ENCODE measurements around the gene CCM2. TPM values are rescaled to one million over a fixed set of nuclear protein-coding genes. Genes with fewer than 3 reads are reported as not detected.

Gene CCM2
- total and polyA plus RNA-seq, 2 experiments from 2014 or later, result 24.9 to 40.1 TPM

DNA sequence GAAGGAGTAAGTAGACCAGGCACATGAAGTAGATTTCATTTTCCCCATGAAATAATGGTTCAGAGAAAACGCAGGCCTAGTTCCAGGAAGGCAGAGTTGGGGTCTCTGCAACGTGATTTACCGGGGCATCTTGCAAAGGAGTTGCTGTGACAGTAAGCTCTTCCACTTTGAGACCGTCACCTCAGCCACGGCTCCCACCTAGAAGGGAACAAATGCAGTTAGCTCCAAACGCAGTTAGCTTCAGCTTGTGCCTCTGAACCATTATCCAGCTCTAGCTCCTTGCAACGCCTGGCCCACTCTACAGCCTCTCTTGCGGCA, 14.1 kb upstream of the CCM2 start:
- Histone ChIP-seq H3K9me2 (ENCODE audit: insufficient read depth) (no peaks in the 10 kb centered on the region), H3K27ac (ENCODE audit: low read depth) (peak overlapping the region; percentile 95), H3K4me2 (peak overlapping the region; percentile 99), H3K4me1 (ENCODE audit: insufficient read depth) (peaks cover 14% of the 10 kb centered on the region), H4K20me1 (replicated peaks; ENCODE audit: insufficient read depth) (peaks cover 21% of the 10 kb centered on the region), H3K4me3 (peak overlapping the region; percentile 98), H3K36me3 (ENCODE audit: insufficient read depth) (peaks cover 38% of the 10 kb centered on the region), H3K79me2 (replicated peaks; ENCODE audit: insufficient read depth) (peaks cover 25% of the 10 kb centered on the region), H2AFZ (no peak overlapping the region), H3F3A (replicated peaks; ENCODE audit: low read depth) (peaks cover 52% of the 10 kb centered on the region), H3K27me3 (ENCODE audit: insufficient read depth) (no peaks in the 10 kb centered on the region)
- Mint-ChIP-seq H3K9me3 (no peaks in the 10 kb centered on the region), H3K36me3 (ENCODE audit: low read depth) (peaks cover 54% of the 10 kb centered on the region), H3K27ac (peak overlapping the region; percentile 100), H3K4me3 (peak overlapping the region; percentile 100), H3K4me1 (peaks cover 30% of the 10 kb centered on the region), H3K27me3 (ENCODE audit: insufficient read depth, low read depth, poor library complexity) (peaks cover 25% of the 10 kb centered on the region)
- no peak for ATAC-seq
- no peak for DNase-seq (ENCODE audit: low spot score)
- TF ChIP-seq ZNF114 (CRISPR knock-in tag; IDR thresholded peaks at IDR 0.05) (no peak), JUNB (IDR thresholded peaks at IDR 0.05; ENCODE audit: unreplicated experiment) (no peak), NANOG (IDR thresholded peaks at IDR 0.05; ENCODE audit: borderline replicate concordance) (no peak)

DNA sequence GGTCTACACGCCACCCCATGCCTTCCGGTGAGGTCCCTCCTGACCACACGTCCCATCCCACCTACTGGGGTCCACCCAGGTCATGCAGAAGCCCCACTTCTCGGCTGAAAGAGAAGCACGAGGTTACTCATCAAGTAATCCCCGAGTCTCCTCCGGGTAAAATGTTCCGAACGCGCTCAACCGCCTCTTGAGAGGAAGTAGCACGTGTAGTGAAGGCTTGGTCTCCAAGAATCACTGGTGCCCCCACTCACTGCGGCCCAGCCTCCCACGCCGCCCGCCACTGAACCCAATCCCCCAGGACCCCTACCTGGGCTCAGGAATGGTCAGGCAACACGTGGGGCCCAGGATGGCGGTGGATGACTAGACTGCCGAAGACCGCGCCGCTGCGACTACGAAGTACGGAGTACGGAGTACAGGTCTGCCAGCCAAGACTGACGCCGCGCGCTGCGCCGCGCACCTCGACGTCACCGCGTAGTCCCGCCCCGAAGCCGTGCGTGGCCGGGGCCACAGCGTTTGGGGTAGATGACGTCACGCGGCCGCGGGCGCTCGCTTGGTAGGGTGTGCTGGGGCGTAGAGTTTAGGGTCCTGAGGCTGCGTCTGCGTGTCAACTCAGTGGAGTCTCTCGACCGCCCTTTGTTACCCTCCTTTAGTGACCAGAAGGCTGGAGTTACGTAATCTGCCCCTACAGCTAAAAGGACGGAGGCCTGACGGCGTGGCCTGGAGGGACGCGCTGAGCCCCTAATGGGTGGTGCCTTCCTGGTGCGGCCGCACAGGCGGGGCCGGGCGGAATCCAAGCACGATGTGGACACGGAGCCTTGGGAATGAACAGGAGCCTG, 13.6 kb upstream of the CCM2 start:
- no peaks in the 10 kb centered on the region for H3K9me2 ChIP-seq (ENCODE audit: insufficient read depth)
- peaks cover 25% of the 10 kb centered on the region for H3K27me3 Mint-ChIP-seq (ENCODE audit: insufficient read depth, low read depth, poor library complexity)

More for the DNA sequence above, 13.6 kb upstream of the CCM2 start:
- H3K79me2 ChIP-seq (replicated peaks; ENCODE audit: insufficient read depth), result peaks cover 25% of the 10 kb centered on the region
- peaks cover 49% of the 10 kb centered on the region for H3K36me3 Mint-ChIP-seq (ENCODE audit: low read depth)
- peaks cover 30% of the 10 kb centered on the region for H3K4me1 Mint-ChIP-seq
- TF ChIP-seq CREB1 (CRISPR knock-in tag; IDR thresholded peaks at IDR 0.05; ENCODE audit: low read depth), result peak; percentile 99
- TF ChIP-seq, protein P1, sequence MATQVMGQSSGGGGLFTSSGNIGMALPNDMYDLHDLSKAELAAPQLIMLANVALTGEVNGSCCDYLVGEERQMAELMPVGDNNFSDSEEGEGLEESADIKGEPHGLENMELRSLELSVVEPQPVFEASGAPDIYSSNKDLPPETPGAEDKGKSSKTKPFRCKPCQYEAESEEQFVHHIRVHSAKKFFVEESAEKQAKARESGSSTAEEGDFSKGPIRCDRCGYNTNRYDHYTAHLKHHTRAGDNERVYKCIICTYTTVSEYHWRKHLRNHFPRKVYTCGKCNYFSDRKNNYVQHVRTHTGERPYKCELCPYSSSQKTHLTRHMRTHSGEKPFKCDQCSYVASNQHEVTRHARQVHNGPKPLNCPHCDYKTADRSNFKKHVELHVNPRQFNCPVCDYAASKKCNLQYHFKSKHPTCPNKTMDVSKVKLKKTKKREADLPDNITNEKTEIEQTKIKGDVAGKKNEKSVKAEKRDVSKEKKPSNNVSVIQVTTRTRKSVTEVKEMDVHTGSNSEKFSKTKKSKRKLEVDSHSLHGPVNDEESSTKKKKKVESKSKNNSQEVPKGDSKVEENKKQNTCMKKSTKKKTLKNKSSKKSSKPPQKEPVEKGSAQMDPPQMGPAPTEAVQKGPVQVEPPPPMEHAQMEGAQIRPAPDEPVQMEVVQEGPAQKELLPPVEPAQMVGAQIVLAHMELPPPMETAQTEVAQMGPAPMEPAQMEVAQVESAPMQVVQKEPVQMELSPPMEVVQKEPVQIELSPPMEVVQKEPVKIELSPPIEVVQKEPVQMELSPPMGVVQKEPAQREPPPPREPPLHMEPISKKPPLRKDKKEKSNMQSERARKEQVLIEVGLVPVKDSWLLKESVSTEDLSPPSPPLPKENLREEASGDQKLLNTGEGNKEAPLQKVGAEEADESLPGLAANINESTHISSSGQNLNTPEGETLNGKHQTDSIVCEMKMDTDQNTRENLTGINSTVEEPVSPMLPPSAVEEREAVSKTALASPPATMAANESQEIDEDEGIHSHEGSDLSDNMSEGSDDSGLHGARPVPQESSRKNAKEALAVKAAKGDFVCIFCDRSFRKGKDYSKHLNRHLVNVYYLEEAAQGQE (IDR thresholded peaks at IDR 0.05; ENCODE audit: unreplicated experiment), result peak; percentile 45
- peak; percentile 100 for TF ChIP-seq POLR2AphosphoS5 (IDR thresholded peaks at IDR 0.05; ENCODE audit: low read depth)
- TF ChIP-seq, protein P2, sequence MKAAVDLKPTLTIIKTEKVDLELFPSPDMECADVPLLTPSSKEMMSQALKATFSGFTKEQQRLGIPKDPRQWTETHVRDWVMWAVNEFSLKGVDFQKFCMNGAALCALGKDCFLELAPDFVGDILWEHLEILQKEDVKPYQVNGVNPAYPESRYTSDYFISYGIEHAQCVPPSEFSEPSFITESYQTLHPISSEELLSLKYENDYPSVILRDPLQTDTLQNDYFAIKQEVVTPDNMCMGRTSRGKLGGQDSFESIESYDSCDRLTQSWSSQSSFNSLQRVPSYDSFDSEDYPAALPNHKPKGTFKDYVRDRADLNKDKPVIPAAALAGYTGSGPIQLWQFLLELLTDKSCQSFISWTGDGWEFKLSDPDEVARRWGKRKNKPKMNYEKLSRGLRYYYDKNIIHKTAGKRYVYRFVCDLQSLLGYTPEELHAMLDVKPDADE (IDR thresholded peaks at IDR 0.05), result peak; percentile 55; the same call in 1 of the 2 replicates
- TF ChIP-seq ZNF331 (CRISPR knock-in tag; IDR thresholded peaks at IDR 0.05; ENCODE audit: low read depth), result no peak
- peak overlapping the region; percentile 99 for H3K4me2 ChIP-seq
- ATAC-seq (peak; percentile 92), DNase-seq (ENCODE audit: low spot score) (peak; percentile 97)
- H3K4me3 Mint-ChIP-seq, result peak overlapping the region; percentile 100
- H3K4me3 ChIP-seq, result peak overlapping the region; percentile 98
- peak overlapping the region; percentile 100 for H3K27ac Mint-ChIP-seq
- H2AFZ ChIP-seq, result peak overlapping the region; percentile 61; the same call in 1 of the 2 replicates
- H3K27me3 ChIP-seq (ENCODE audit: insufficient read depth), result no peaks in the 10 kb centered on the region
- H3K27ac ChIP-seq (ENCODE audit: low read depth), result peak overlapping the region; percentile 95
- peaks cover 21% of the 10 kb centered on the region for H4K20me1 ChIP-seq (replicated peaks; ENCODE audit: insufficient read depth)
- peaks cover 36% of the 10 kb centered on the region for H3K36me3 ChIP-seq (ENCODE audit: insufficient read depth)
- peaks cover 49% of the 10 kb centered on the region for H3F3A ChIP-seq (replicated peaks; ENCODE audit: low read depth)
- no peaks in the 10 kb centered on the region for H3K9me3 Mint-ChIP-seq
- H3K4me1 ChIP-seq (ENCODE audit: insufficient read depth), result peaks cover 14% of the 10 kb centered on the region

Measured in GM23338 (cell line).